Measurements from ENCODE around the gene WDR64. TPM values are rescaled to one million over a fixed set of nuclear protein-coding genes. Genes with fewer than 3 reads are reported as not detected.

WDR64 gene
- total and polyA plus RNA-seq, 2 of the 4 experiments (the other 2 are of a cell fraction) = not detected

GRCh38 chr1:241749041-241749944 is 97.2 kb downstream of the WDR64 start:
- POLR2A ChIA-PET (ENCODE audit: unreplicated experiment) = no interaction called here
- H2BK5ac ChIP-seq (ENCODE audit: low read depth, low read length, poor library complexity, severe bottlenecking) = no peak overlapping the region
- dilution Hi-C loops (cut with HindIII; ENCODE audit: low sequenced_read_pairs, unreplicated experiment) (no loop called here), in situ Hi-C loops (cut with MboI; ENCODE audit: low sequenced_read_pairs) (no loop called here), intact Hi-C loops (cut with micrococcal nuclease) (no loop called here)
- no peak overlapping the region for H2AK5ac ChIP-seq (ENCODE audit: low read depth, low read length)
- H3K9me3 ChIP-seq (ENCODE audit: control insufficient read depth, insufficient read depth, low read length) = peaks cover 3% of the 10 kb centered on the region; the same call in 1 of the 2 replicates
- no peaks in the 10 kb centered on the region for H3K4me1 ChIP-seq (ENCODE audit: control insufficient read depth, insufficient read depth, low read length)
- H3K4ac ChIP-seq (ENCODE audit: low read depth, low read length) = no peak overlapping the region
- H4K5ac ChIP-seq (ENCODE audit: low read depth, low read length) = no peak overlapping the region
- H2BK20ac ChIP-seq (ENCODE audit: low read depth, low read length) = no peak overlapping the region
- no peak overlapping the region for H3K9ac ChIP-seq (ENCODE audit: low read depth, low read length)
- no peaks in the 10 kb centered on the region for H4K20me1 ChIP-seq (ENCODE audit: insufficient read depth, low read length)
- no peak overlapping the region for H3K27ac ChIP-seq (ENCODE audit: insufficient read depth, low read length)
- no peaks in the 10 kb centered on the region for H3K27me3 ChIP-seq (ENCODE audit: control insufficient read depth, insufficient read depth, low read length)
- H3K14ac ChIP-seq (replicated peaks; ENCODE audit: low read depth, low read length) = no peak overlapping the region
- H3K23ac ChIP-seq (ENCODE audit: low read depth, low read length) = no peak overlapping the region
- H3K9me1 ChIP-seq (ENCODE audit: insufficient read depth, low read length) = no peaks in the 10 kb centered on the region
- H2AK9ac ChIP-seq (replicated peaks; ENCODE audit: low read depth, low read length, poor library complexity) = no peak overlapping the region
- TF ChIP-seq RAD21 (IDR thresholded peaks at IDR 0.05; ENCODE audit: low read length) (no peak), FOS (IDR thresholded peaks at IDR 0.05; ENCODE audit: low read depth, low read length) (no peak), MAFK (IDR thresholded peaks at IDR 0.05; ENCODE audit: low read depth, low read length) (no peak), CHD1 (IDR thresholded peaks at IDR 0.05; ENCODE audit: low read depth, low read length) (no peak), RFX5 (IDR thresholded peaks at IDR 0.05; ENCODE audit: low read depth, low read length) (no peak), ELK1 (IDR thresholded peaks at IDR 0.05; ENCODE audit: borderline replicate concordance, low read depth, low read length) (no peak), MAZ (IDR thresholded peaks at IDR 0.05; ENCODE audit: borderline replicate concordance, low read depth, low read length) (no peak), CTCF (conservative IDR thresholded peaks at IDR 0.05; ENCODE audit: low read depth, low read length) (no peak), NFE2L2 (IDR thresholded peaks at IDR 0.05; ENCODE audit: low read depth, low read length) (no peak)
- H3K79me1 ChIP-seq (ENCODE audit: low read depth in 1 of 2, low read length in 2 of 2) = no peaks in the 10 kb centered on the region
- no peak overlapping the region for H3K4me2 ChIP-seq (ENCODE audit: low read depth, low read length)
- no peak overlapping the region for H4K8ac ChIP-seq (ENCODE audit: low read depth in 2 of 2, low read length in 2 of 2)
- H2BK120ac ChIP-seq (ENCODE audit: low read depth, low read length) = no peak overlapping the region
- no peaks in the 10 kb centered on the region for H3K36me3 ChIP-seq (ENCODE audit: control insufficient read depth, insufficient read depth, low read length)
- WGBS, 2 experiments (ENCODE audit: extremely low coverage in 2 of 2, insufficient read length in 1 of 2) = 40% methylated on average over 2 of the region's 20 CpGs; no CpG with 5 or more reads in 1 of the 2 experiments
- no peak overlapping the region for H3K56ac ChIP-seq (ENCODE audit: extremely low read depth, insufficient read depth, low read length)
- no peak overlapping the region for H3K4me3 ChIP-seq (ENCODE audit: insufficient read depth, low read depth, low read length)
- H2AFZ ChIP-seq (replicated peaks; ENCODE audit: low read length, poor library complexity) = no peak overlapping the region
- ATAC-seq (ENCODE audit: low read depth) = no peak
- BruUV-seq (replicated peaks) = no TSS peak
- H3K18ac ChIP-seq (ENCODE audit: low read depth, low read length) = no peak overlapping the region
- DNase-seq = no peak
- no peak overlapping the region for H2BK15ac ChIP-seq (ENCODE audit: low read depth, low read length)
- no peak overlapping the region for H4K91ac ChIP-seq (ENCODE audit: insufficient read depth, low read depth, low read length)
- CTCF ChIA-PET = interaction anchor here (0.5 kb wide), 1 partner anchor 138 kb away, joined by 4 read pairs; no protein-coding TSS in a partner anchor
